ENCODE measurements around the gene C5AR1. TPM values are rescaled to one million over a fixed set of nuclear protein-coding genes. Genes with fewer than 3 reads are reported as not detected.
"Not testable (repeated sequence)": the region's sequence is repeated elsewhere in the genome, so short reads cannot be mapped to it uniquely, and the experiment has no call there.

Gene C5AR1
- total RNA-seq, 1 donor from 2014 or later = 1.0 TPM

GRCh38 chr19:47273313-47274070 is 36.2 kb upstream of the C5AR1 start:
- Mint-ChIP-seq H3K36me3 (peaks cover 9% of the 10 kb centered on the region), H3K27ac (peak overlapping the region; percentile 99), H3K9me3 (no peaks in the 10 kb centered on the region), H3K4me3 (peak overlapping the region; percentile 96), H3K27me3 (peaks cover 3% of the 10 kb centered on the region), H3K4me1 (ENCODE audit: unreplicated experiment) (peaks cover 14% of the 10 kb centered on the region)
- DNase-seq (ENCODE audit: extremely low spot score, unreplicated experiment) = peak; percentile 92
- TF ChIP-seq CTCF (conservative IDR thresholded peaks at IDR 0.05) = no peak

- Mint-ChIP-seq H3K36me3 (peaks cover 9% of the 10 kb centered on the region), H3K4me1 (ENCODE audit: unreplicated experiment) (peaks cover 14% of the 10 kb centered on the region)
Observed at GRCh38 chr19:47274071-47274890, 35.4 kb upstream of the C5AR1 start, which contains the start of gene INAFM1. INAFM1 (plus strand) TSS chr19:47274885; CDS start chr19:47274920, 35 bp downstream.

GRCh38 chr19:47274891-47275761 is 34.5 kb upstream of the C5AR1 start:
- no peak for TF ChIP-seq CTCF (conservative IDR thresholded peaks at IDR 0.05)
- no peak for DNase-seq (ENCODE audit: extremely low spot score, unreplicated experiment)
- Mint-ChIP-seq H3K4me3 (peak overlapping the region; percentile 86), H3K9me3 (no peaks in the 10 kb centered on the region), H3K4me1 (ENCODE audit: unreplicated experiment) (peaks cover 14% of the 10 kb centered on the region), H3K27me3 (peaks cover 3% of the 10 kb centered on the region), H3K36me3 (peaks cover 11% of the 10 kb centered on the region), H3K27ac (peak overlapping the region; percentile 70)

More at GRCh38 chr19:47274071-47274890, 35.4 kb upstream of the C5AR1 start, which contains the start of gene INAFM1:
- peak; percentile 100 for DNase-seq (ENCODE audit: extremely low spot score, unreplicated experiment)
- Mint-ChIP-seq H3K4me3 (peak within 1 kb of the TSS; percentile 96), H3K9me3 (no peaks in the 10 kb centered on the region), H3K27me3 (peaks cover 3% of the 10 kb centered on the region), H3K27ac (peak within 1 kb of the TSS; percentile 99)
- TF ChIP-seq CTCF (conservative IDR thresholded peaks at IDR 0.05) = no peak

- H3K36me3 Mint-ChIP-seq = peaks cover 8% of the 10 kb centered on the region
- no peaks in the 10 kb centered on the region for H3K9me3 Mint-ChIP-seq
- peaks cover 3% of the 10 kb centered on the region for H3K27me3 Mint-ChIP-seq
- peak overlapping the region; percentile 86 for H3K4me3 Mint-ChIP-seq
- no peak for TF ChIP-seq CTCF (conservative IDR thresholded peaks at IDR 0.05)
- no peak for DNase-seq (ENCODE audit: extremely low spot score, unreplicated experiment)
- peaks cover 14% of the 10 kb centered on the region for H3K4me1 Mint-ChIP-seq (ENCODE audit: unreplicated experiment)
- H3K27ac Mint-ChIP-seq = peak overlapping the region; percentile 70
Observed at GRCh38 chr19:47275791-47276461, 33.7 kb upstream of the C5AR1 start.

- not testable (repeated sequence) for H3K27me3 Mint-ChIP-seq; H3K36me3 Mint-ChIP-seq; DNase-seq (ENCODE audit: extremely low spot score, unreplicated experiment); H3K9me3 Mint-ChIP-seq; H3K27ac Mint-ChIP-seq
- H3K4me1 Mint-ChIP-seq (ENCODE audit: unreplicated experiment) = peaks cover 14% of the 10 kb centered on the region
- H3K4me3 Mint-ChIP-seq = peak overlapping the region; percentile 86
Observed at GRCh38 chr19:47276513-47276912, 33.1 kb upstream of the C5AR1 start.
